Upper lobe of left lung (tissue), 4 donors: ENCODE measurements around the gene MRPS5.

Source experiments
- POLR2A ChIP-seq, 4 donors: fragments of 450-650 bp; IDR thresholded peaks; one replicate each; pipeline ENCODE4 v1.5.1; 2016 to 2017; ENCODE audit warnings: antibody characterized with exemption in 4 of 4, mild to moderate bottlenecking in 2 of 4
- TF ChIP-seq, protein P1 (sequence below), 6 experiments: fragments of 450-650 bp in 4 of 6; fragments of 200-600 bp in 2 of 6; sonication (generic) in 2 of 6; IDR thresholded peaks; one replicate each; pipeline ENCODE4 v1.5.1; 2016 to 2019; ENCODE audit warnings: antibody characterized with exemption in 6 of 6

DNA sequence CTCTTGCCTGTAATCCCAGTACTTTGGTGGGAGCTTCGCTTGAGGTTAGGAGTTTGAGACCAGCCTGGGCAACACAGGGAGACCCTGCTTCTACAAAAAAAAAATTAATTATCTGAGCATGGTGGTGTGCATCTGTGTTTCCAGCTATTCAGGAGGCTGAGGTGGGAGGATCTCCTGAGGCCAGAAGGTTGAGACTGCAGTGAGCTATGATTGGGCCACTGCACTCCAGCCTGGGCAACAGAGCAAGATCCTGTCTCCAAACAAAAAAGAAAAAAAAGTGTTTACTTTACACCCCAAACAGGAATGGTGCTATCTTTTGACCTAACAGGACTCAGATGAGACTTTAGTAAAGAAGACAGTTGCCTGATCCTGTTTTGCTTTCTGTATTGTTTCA lies 60.5 kb downstream of the MRPS5 start:
- TF ChIP-seq POLR2A (IDR thresholded peaks at IDR 0.05) = no peak
- TF ChIP-seq, protein P1, sequence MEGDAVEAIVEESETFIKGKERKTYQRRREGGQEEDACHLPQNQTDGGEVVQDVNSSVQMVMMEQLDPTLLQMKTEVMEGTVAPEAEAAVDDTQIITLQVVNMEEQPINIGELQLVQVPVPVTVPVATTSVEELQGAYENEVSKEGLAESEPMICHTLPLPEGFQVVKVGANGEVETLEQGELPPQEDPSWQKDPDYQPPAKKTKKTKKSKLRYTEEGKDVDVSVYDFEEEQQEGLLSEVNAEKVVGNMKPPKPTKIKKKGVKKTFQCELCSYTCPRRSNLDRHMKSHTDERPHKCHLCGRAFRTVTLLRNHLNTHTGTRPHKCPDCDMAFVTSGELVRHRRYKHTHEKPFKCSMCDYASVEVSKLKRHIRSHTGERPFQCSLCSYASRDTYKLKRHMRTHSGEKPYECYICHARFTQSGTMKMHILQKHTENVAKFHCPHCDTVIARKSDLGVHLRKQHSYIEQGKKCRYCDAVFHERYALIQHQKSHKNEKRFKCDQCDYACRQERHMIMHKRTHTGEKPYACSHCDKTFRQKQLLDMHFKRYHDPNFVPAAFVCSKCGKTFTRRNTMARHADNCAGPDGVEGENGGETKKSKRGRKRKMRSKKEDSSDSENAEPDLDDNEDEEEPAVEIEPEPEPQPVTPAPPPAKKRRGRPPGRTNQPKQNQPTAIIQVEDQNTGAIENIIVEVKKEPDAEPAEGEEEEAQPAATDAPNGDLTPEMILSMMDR (IDR thresholded peaks at IDR 0.05) = no peak
